ENCODE data around the gene ST6GALNAC3.

ST6GALNAC3 gene

GRCh38 chr1:76668046-76668445 is 593.5 kb downstream of the ST6GALNAC3 start:
- no peak for DNase-seq

GRCh38 chr1:76669131-76669530 is 594.6 kb downstream of the ST6GALNAC3 start:
- DNase-seq = no peak

GRCh38 chr1:76669624-76670315 is 595.2 kb downstream of the ST6GALNAC3 start:
- no peak for DNase-seq

GRCh38 chr1:76674689-76675210 is 600.2 kb downstream of the ST6GALNAC3 start:
- DNase-seq = no peak

- no peak for DNase-seq
Observed at GRCh38 chr1:76677416-76678405, 603.2 kb downstream of the ST6GALNAC3 start.

GRCh38 chr1:76679534-76680152 is 605.1 kb downstream of the ST6GALNAC3 start:
- DNase-seq = no peak

DNA sequence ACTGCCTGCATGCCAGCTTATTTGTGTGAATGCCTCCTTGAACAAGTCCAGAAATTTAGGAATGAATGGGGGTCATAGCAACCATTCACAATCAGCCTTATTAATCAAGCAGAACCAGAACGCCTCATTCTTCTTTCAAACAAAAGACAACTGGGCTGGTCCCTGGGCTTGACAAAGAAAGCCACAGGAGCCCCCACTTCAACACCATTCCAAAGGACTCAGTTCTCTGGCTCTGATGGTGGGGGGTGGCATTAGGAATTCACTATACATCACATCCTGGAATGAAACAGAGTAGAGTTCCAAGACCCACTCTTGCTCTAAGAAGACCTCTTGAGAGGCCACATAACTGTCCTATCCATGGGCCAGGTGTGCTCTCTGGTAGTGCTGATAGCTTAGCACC is 606.1 kb downstream of the ST6GALNAC3 start:
- DNase-seq = no peak

DNA sequence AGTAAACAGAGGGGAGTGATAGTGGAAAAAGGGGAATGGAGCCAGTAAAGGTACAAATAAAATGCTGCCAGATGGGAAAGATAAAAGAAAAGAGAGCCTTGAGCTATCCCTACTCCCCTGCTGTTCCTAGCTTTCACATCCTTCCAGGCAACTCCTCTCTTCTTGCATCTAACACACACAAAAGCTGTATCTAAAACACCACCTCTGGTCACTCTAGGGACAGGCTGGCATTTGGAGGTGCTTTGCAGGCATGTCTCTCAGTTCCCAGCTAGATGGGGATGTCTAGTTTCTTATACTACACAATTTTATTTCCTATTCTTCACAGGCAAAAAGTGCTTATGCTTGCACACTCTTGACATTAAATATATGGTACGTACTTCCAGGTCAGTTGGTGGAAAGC is 607.6 kb downstream of the ST6GALNAC3 start:
- no peak for DNase-seq

All from NCI-H526 treated with DMSO at 0.1 percent for 48 hours (cell line).